ENCODE data around the gene FAM78A.

GRCh38 chr9:131260751-131261452 is 15.4 kb downstream of the FAM78A start:
- TF ChIP-seq EZH2 (optimal IDR thresholded peaks at IDR 0.05; ENCODE audit: low read depth, low read length), result no peak
- TF ChIP-seq CTCF (IDR thresholded peaks at IDR 0.05; ENCODE audit: low read length), result no peak
